Urinary bladder (tissue), 4 donors: ENCODE results near the gene ZSCAN2. TPM values are rescaled to one million over a fixed set of nuclear protein-coding genes. Genes with fewer than 3 reads are reported as not detected.

Experiments used
- DNase-seq: peaks from one replicate; pipeline ENCODE4 v3.0.0-alpha.2; 2015; ENCODE audit errors: extremely low spot score
- H3K27ac ChIP-seq: one replicate; pipeline ENCODE4 v1.5.1; 2013; ENCODE audit warnings: low read depth, mild to moderate bottlenecking, moderate library complexity
- H3K36me3 ChIP-seq: one replicate; pipeline ENCODE4 v1.6.1; 2013; ENCODE audit warnings: mild to moderate bottlenecking, moderate library complexity; ENCODE audit not compliant: insufficient read depth
- H3K4me1 ChIP-seq: one replicate; pipeline ENCODE4 v1.6.1; 2013; ENCODE audit warnings: mild to moderate bottlenecking, moderate library complexity; ENCODE audit not compliant: insufficient read depth
- H3K4me3 ChIP-seq: one replicate; pipeline ENCODE4 v1.5.1; 2013; ENCODE audit warnings: low read depth, low read length
- WGBS: extraction: QIAGEN DNeasy Blood & Tissue Kit; methylation state at CpG from one replicate; pipeline ENCODE4 v1.1.7; 2013; 5-methylcytosine and 5-hydroxymethylcytosine counted together
- polyA plus RNA-seq: library from polyadenylated mRNA; stranded (reverse); fragments of 200-250 nt; gene quantifications from one replicate; pipeline ENCODE4 v1.2.3, GENCODE V29; 2013
- total RNA-seq: library from RNA; depleted of rRNA; stranded (reverse); fragments of >200 nt; gene quantifications from one replicate; pipeline ENCODE4 v1.2.3, GENCODE V29; 2014
- donor health status: healthy with polysubstance abuse.
- donor health status: healthy.

Gene ZSCAN2
- total and polyA plus RNA-seq, 2 donors, result 6.6 to 11.7 TPM

- Histone ChIP-seq H3K4me3 (no peak overlapping the region), H3K4me1 (peaks cover 2% of the 10 kb centered on the region), H3K36me3 (no peaks in the 10 kb centered on the region), H3K27ac (no peak overlapping the region)
- WGBS, result 81% methylated on average over 19 of the region's 19 CpGs
- DNase-seq, result no peak
Observed at GRCh38 chr15:84604826-84605553, 4.2 kb downstream of the ZSCAN2 start.

DNA sequence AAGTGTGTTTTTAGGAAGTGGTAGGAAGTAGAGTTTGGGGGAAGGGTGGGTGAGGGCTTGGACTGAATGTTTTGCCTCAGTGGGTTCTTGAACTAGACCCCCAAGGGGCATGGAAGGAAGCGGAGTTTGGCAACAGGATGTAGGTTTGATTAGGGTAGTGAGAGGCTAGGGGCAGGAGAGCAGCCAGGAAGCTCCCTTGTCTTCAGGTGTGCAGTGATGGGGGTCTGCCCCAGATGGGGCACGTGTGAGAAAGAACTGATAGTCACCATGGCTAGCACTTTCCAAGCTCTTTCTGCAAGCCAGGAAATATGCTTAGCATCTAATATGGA is 4.7 kb downstream of the ZSCAN2 start:
- Histone ChIP-seq H3K27ac (no peak overlapping the region), H3K4me1 (peaks cover 2% of the 10 kb centered on the region), H3K36me3 (no peaks in the 10 kb centered on the region), H3K4me3 (no peak overlapping the region)
- 56% methylated on average over 2 of the region's 2 CpGs for WGBS
- no peak for DNase-seq

GRCh38 chr15:84606653-84607120 is 5.9 kb downstream of the ZSCAN2 start:
- Histone ChIP-seq H3K4me1 (peaks cover 2% of the 10 kb centered on the region), H3K4me3 (no peak overlapping the region), H3K27ac (no peak overlapping the region), H3K36me3 (no peaks in the 10 kb centered on the region)
- no peak for DNase-seq
- WGBS, result 83% methylated on average over 8 of the region's 8 CpGs

DNA sequence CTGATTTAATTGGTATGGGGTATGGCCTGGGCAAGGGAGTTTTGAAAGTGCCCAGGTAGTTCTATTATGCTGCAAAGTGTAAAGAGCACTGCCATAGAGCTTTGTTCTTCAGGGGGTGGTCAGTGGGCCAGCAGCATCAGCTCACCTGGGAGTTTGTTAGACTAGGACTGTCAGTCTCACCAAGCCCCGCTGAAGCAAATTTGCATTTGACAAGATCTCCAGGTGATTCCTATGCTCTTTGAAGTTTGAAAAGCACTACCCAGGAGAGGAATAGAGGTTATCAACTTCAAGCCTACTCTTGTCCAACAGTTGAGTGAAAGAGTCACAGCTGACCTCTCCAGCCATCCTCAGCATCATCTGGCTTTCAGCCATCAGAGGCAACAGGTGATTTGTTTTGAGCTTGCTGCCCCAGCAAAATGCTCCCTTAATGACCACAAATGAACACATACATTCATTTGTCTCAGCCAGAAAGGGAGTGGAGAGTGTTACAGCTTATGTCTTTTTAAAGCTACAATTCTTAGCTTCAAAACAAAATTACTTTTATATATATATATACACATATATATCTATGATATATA is 8.0 kb downstream of the ZSCAN2 start:
- Histone ChIP-seq H3K4me1 (no peaks in the 10 kb centered on the region), H3K4me3 (no peak overlapping the region), H3K27ac (no peak overlapping the region), H3K36me3 (no peaks in the 10 kb centered on the region)
- DNase-seq, result no peak
- 41% methylated on average over 1 of the region's 1 CpG for WGBS

GRCh38 chr15:84609818-84610525 is 9.2 kb downstream of the ZSCAN2 start:
- no peak for DNase-seq
- Histone ChIP-seq H3K4me1 (no peaks in the 10 kb centered on the region), H3K36me3 (no peaks in the 10 kb centered on the region), H3K4me3 (no peak overlapping the region), H3K27ac (no peak overlapping the region)
- WGBS, result 92% methylated on average over 11 of the region's 11 CpGs

DNA sequence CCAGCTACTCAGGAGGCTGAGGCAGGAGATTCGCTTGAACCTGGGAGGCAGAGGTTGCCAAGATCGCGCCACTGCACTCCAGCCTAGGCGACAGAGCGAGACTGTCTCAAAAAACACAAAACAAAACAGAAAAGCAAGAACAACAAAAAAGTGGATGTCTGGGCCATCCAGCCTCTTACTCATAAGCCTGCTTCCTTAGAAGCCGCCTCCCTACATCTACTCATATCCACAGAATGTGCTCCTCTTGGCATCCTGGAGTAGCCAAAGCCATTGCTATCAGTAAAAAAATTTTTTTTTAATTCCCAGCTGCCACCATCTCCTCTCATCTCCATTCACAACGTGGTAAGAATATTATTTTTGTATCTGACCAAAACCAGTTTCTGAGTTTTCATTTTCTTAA is 10.8 kb downstream of the ZSCAN2 start:
- no peaks in the 10 kb centered on the region for H3K4me1 ChIP-seq
- H3K36me3 ChIP-seq, result no peaks in the 10 kb centered on the region
- DNase-seq, result no peak
- H3K27ac ChIP-seq, result no peak overlapping the region
- WGBS, result 95% methylated on average over 7 of the region's 7 CpGs
- no peak overlapping the region for H3K4me3 ChIP-seq

GRCh38 chr15:84616235-84616634 is 15.4 kb downstream of the ZSCAN2 start:
- Histone ChIP-seq H3K27ac (no peak overlapping the region), H3K4me1 (no peaks in the 10 kb centered on the region), H3K36me3 (peaks cover 1% of the 10 kb centered on the region), H3K4me3 (no peak overlapping the region)
- WGBS, result 88% methylated on average over 3 of the region's 3 CpGs
- no peak for DNase-seq

DNA sequence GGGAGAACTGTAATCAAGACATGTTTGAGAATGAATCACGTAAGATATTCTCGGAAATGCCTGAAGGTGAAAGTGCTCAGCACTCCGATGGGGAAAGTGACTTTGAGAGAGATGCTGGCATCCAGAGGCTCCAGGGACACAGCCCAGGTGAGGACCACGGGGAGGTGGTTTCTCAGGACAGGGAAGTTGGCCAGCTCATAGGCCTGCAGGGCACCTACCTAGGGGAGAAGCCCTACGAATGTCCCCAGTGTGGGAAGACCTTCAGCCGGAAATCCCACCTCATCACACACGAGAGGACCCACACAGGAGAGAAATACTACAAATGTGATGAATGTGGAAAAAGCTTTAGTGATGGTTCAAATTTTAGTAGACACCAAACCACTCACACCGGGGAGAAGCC is 19.8 kb downstream of the ZSCAN2 start:
- no peak overlapping the region for H3K27ac ChIP-seq
- peaks cover 1% of the 10 kb centered on the region for H3K36me3 ChIP-seq
- H3K4me3 ChIP-seq, result no peak overlapping the region
- no peaks in the 10 kb centered on the region for H3K4me1 ChIP-seq
- 98% methylated on average over 8 of the region's 8 CpGs for WGBS
- no peak for DNase-seq

GRCh38 chr15:84621358-84621979 is 20.7 kb downstream of the ZSCAN2 start:
- 97% methylated on average over 17 of the region's 17 CpGs for WGBS
- peaks cover 1% of the 10 kb centered on the region for H3K36me3 ChIP-seq
- H3K4me3 ChIP-seq, result no peak overlapping the region
- DNase-seq, result no peak
- no peak overlapping the region for H3K27ac ChIP-seq
- no peaks in the 10 kb centered on the region for H3K4me1 ChIP-seq

GRCh38 chr15:84624359-84624758 is 23.6 kb downstream of the ZSCAN2 start:
- Histone ChIP-seq H3K27ac (no peak overlapping the region), H3K4me3 (no peak overlapping the region), H3K4me1 (no peaks in the 10 kb centered on the region), H3K36me3 (peaks cover 1% of the 10 kb centered on the region)
- no peak for DNase-seq
- 88% methylated on average over 7 of the region's 7 CpGs for WGBS

- WGBS, result 90% methylated on average over 2 of the region's 2 CpGs
- no peak for DNase-seq
- Histone ChIP-seq H3K36me3 (peaks cover 1% of the 10 kb centered on the region), H3K4me1 (no peaks in the 10 kb centered on the region), H3K27ac (no peak overlapping the region), H3K4me3 (no peak overlapping the region)
Observed at GRCh38 chr15:84625123-84625522, 24.3 kb downstream of the ZSCAN2 start.

GRCh38 chr15:84629033-84629432 is 28.2 kb downstream of the ZSCAN2 start:
- no peak overlapping the region for H3K4me3 ChIP-seq
- H3K36me3 ChIP-seq, result no peaks in the 10 kb centered on the region
- no peak for DNase-seq
- H3K27ac ChIP-seq, result no peak overlapping the region
- WGBS, result 91% methylated on average over 9 of the region's 9 CpGs
- no peaks in the 10 kb centered on the region for H3K4me1 ChIP-seq

GRCh38 chr15:84631706-84632272 is 31.0 kb downstream of the ZSCAN2 start:
- no peaks in the 10 kb centered on the region for H3K4me1 ChIP-seq
- peak overlapping the region; percentile 70 for H3K27ac ChIP-seq
- H3K4me3 ChIP-seq, result peak overlapping the region; percentile 50
- H3K36me3 ChIP-seq, result no peaks in the 10 kb centered on the region
- WGBS, result 46% methylated on average over 7 of the region's 7 CpGs
- DNase-seq, result no peak
